GM23338 (cell line): ENCODE measurements around the gene TMEM138. TPM values are rescaled to one million over a fixed set of nuclear protein-coding genes. Genes with fewer than 3 reads are reported as not detected.
A peak's percentile ranks its signal among the peaks of the same experiment; 100 is the strongest.

ENCODE experiments used
- ATAC-seq: fragments of 200-7000 bp; cut with Tn5 transposase; 3 replicates; pipeline ENCODE4 v1.9.1; 2020
- DNase-seq: peaks from one replicate; pipeline ENCODE4 v3.0.0-alpha.2; 2015; ENCODE audit warnings: low spot score
- H2AFZ ChIP-seq: fragments of 200-600 bp; sonication (generic); 2 replicates; pipeline ENCODE4 v1.8.0; 2016; ENCODE audit warnings: antibody characterized with exemption, mild to moderate bottlenecking, moderate library complexity
- H3F3A ChIP-seq: fragments of 200-600 bp; sonication (generic); replicated peaks from 2 replicates; pipeline ENCODE4 v1.8.0; 2017; ENCODE audit warnings: antibody characterized with exemption, mixed run types, low read depth
- H3K27ac ChIP-seq: fragments of 200-600 bp; sonication (generic); 2 replicates; pipeline ENCODE4 v1.6.1; 2016; ENCODE audit warnings: low read depth
- H3K27me3 ChIP-seq: fragments of 200-600 bp; sonication (generic); 2 replicates; pipeline ENCODE4 v1.8.0; 2016; ENCODE audit warnings: mild to moderate bottlenecking, mixed run types, moderate library complexity; ENCODE audit not compliant: insufficient read depth
- H3K36me3 ChIP-seq: fragments of 200-600 bp; sonication (generic); 2 replicates; pipeline ENCODE4 v1.8.0; 2016; ENCODE audit warnings: mild to moderate bottlenecking; ENCODE audit not compliant: insufficient read depth
- H3K4me1 ChIP-seq: fragments of 200-600 bp; sonication (generic); 2 replicates; pipeline ENCODE4 v1.8.0; 2016; ENCODE audit warnings: mild to moderate bottlenecking, moderate library complexity; ENCODE audit not compliant: insufficient read depth
- H3K4me2 ChIP-seq: fragments of 200-600 bp; sonication (generic); 2 replicates; pipeline ENCODE4 v1.7.1; 2017; ENCODE audit warnings: mixed run types
- H3K4me3 ChIP-seq: fragments of 200-600 bp; sonication (generic); 2 replicates; pipeline ENCODE4 v1.6.1; 2016; ENCODE audit warnings: mixed run types
- H3K79me2 ChIP-seq: fragments of 200-600 bp; sonication (generic); replicated peaks from 2 replicates; pipeline ENCODE4 v1.8.0; 2017; ENCODE audit warnings: mild to moderate bottlenecking; ENCODE audit not compliant: insufficient read depth
- H3K9me2 ChIP-seq: fragments of 200-600 bp; sonication (generic); 2 replicates; pipeline ENCODE4 v1.8.0; 2017; ENCODE audit not compliant: insufficient read depth
- H4K20me1 ChIP-seq: fragments of 200-600 bp; sonication (generic); replicated peaks from 2 replicates; pipeline ENCODE4 v1.8.0; 2017; ENCODE audit warnings: mild to moderate bottlenecking; ENCODE audit not compliant: insufficient read depth
- H3K27ac Mint-ChIP-seq: 2 replicates; pipeline ENCODE4 v1.8.0; 2020; ENCODE audit warnings: inconsistent platforms, mild to moderate bottlenecking, moderate library complexity, mixed read lengths
- H3K27me3 Mint-ChIP-seq: 3 replicates; pipeline ENCODE4 v1.8.0; 2022; ENCODE audit warnings: low read depth, mild to moderate bottlenecking, moderate library complexity, mixed read lengths, inconsistent platforms; ENCODE audit not compliant: insufficient read depth, poor library complexity
- H3K36me3 Mint-ChIP-seq: 3 replicates; pipeline ENCODE4 v1.8.0; 2021; ENCODE audit warnings: low read depth, mild to moderate bottlenecking, inconsistent platforms, moderate library complexity, mixed read lengths
- H3K4me1 Mint-ChIP-seq: 3 replicates; pipeline ENCODE4 v1.8.0; 2020; ENCODE audit warnings: mild to moderate bottlenecking, inconsistent platforms, mixed read lengths
- H3K4me3 Mint-ChIP-seq: 3 replicates; pipeline ENCODE4 v1.8.0; 2021; ENCODE audit warnings: moderate library complexity, mild to moderate bottlenecking, inconsistent platforms, mixed read lengths
- H3K9me3 Mint-ChIP-seq: 3 replicates; pipeline ENCODE4 v1.8.0; 2020; ENCODE audit warnings: moderate library complexity, mild to moderate bottlenecking, inconsistent platforms, mixed read lengths
- CTCF ChIP-seq, 2 experiments: fragments of 200-600 bp in 1 of 2; sonication (generic) in 1 of 2; conservative IDR thresholded peaks; 2 replicates each; pipeline versions ENCODE4 v1.5.1 to v1.6.1; 2016 to 2017; ENCODE audit warnings: antibody characterized with exemption in 2 of 2, low read depth in 2 of 2, mild to moderate bottlenecking in 2 of 2, moderate library complexity in 1 of 2
- ETS1 ChIP-seq: IDR thresholded peaks from 2 replicates; pipeline ENCODE4 v1.6.1; 2016; ENCODE audit warnings: antibody characterized with exemption
- EZH2 ChIP-seq: fragments of 200-600 bp; sonication (generic); IDR thresholded peaks from one replicate; pipeline ENCODE4 v1.8.0; 2017; ENCODE audit warnings: antibody characterized with exemption, mild to moderate bottlenecking, low read depth; ENCODE audit not compliant: unreplicated experiment
- EZH2phosphoT487 ChIP-seq: fragments of 200-600 bp; sonication (generic); IDR thresholded peaks from one replicate; pipeline ENCODE4 v1.8.1; 2018; ENCODE audit warnings: antibody characterized with exemption; ENCODE audit not compliant: unreplicated experiment
- JUNB ChIP-seq: IDR thresholded peaks from one replicate; pipeline ENCODE4 v1.6.1; 2016; ENCODE audit warnings: antibody characterized with exemption; ENCODE audit not compliant: unreplicated experiment
- NANOG ChIP-seq: IDR thresholded peaks from 2 replicates; pipeline ENCODE4 v1.6.1; 2016; ENCODE audit warnings: antibody characterized with exemption, borderline replicate concordance
- POLR2AphosphoS5 ChIP-seq: IDR thresholded peaks from 2 replicates; pipeline ENCODE4 v1.6.1; 2016; ENCODE audit warnings: antibody characterized with exemption, low read depth
- REST ChIP-seq: IDR thresholded peaks from one replicate; pipeline ENCODE4 v1.6.1; 2018; ENCODE audit warnings: antibody characterized with exemption; ENCODE audit not compliant: unreplicated experiment
- STAT1 ChIP-seq: IDR thresholded peaks from one replicate; pipeline ENCODE4 v1.6.1; 2016; ENCODE audit warnings: antibody characterized with exemption; ENCODE audit not compliant: unreplicated experiment
- ZNF114 ChIP-seq: fragments of 250-450 bp; sonication (Bioruptor Pico); IDR thresholded peaks from 2 replicates; pipeline ENCODE4 v1.5.0; 2020; ENCODE audit warnings: mild to moderate bottlenecking, moderate library complexity
- ZNF331 ChIP-seq: fragments of 250-450 bp; sonication (Bioruptor Pico); IDR thresholded peaks from 2 replicates; pipeline ENCODE4 v1.5.0; 2020; ENCODE audit warnings: low read depth, mild to moderate bottlenecking, moderate library complexity
- polyA plus RNA-seq: library from polyadenylated mRNA; unstranded; fragments of >200 nt; fragmentation: Nextera tagmentation; extraction: Ambion mirVana; gene quantifications from 2 replicates; pipeline ENCODE4 v1.2.1, GENCODE V29; 2016
- total RNA-seq: library from RNA; depleted of rRNA; stranded (reverse); fragments of >200 nt; shearing (Covaris generic); gene quantifications from 2 replicates; pipeline ENCODE4 v1.2.3, GENCODE V29; 2014

TMEM138 gene
- total and polyA plus RNA-seq, 2 experiments from 2014 or later = 30.2 to 32.1 TPM

GRCh38 chr11:61328351-61328750, 33.8 kb upstream of the TMEM138 start (continued):
- TF ChIP-seq REST = no peak
- no peak for TF ChIP-seq STAT1
- no peak for TF ChIP-seq JUNB
- TF ChIP-seq EZH2phosphoT487 = no peak
- TF ChIP-seq ETS1 = no peak
- no peak for TF ChIP-seq ZNF331 (CRISPR knock-in tag)

GRCh38 chr11:61329871-61330270, 32.3 kb upstream of the TMEM138 start:
- Mint-ChIP-seq H3K9me3 (no peaks in the 10 kb centered on the region), H3K4me1 (peaks cover 27% of the 10 kb centered on the region), H3K4me3 (no peak overlapping the region; the same call in 2 of the 3 replicates), H3K27me3 (peaks cover 17% of the 10 kb centered on the region), H3K27ac (no peak overlapping the region), H3K36me3 (peaks cover 56% of the 10 kb centered on the region)
- no peak for ATAC-seq
- Histone ChIP-seq H3K27me3 (no peaks in the 10 kb centered on the region), H3K79me2 (peaks cover 77% of the 10 kb centered on the region), H3K4me3 (no peak overlapping the region), H3K4me2 (no peak overlapping the region), H3K36me3 (peaks cover 47% of the 10 kb centered on the region), H2AFZ (no peak overlapping the region), H3K9me2 (no peaks in the 10 kb centered on the region), H3K4me1 (peaks cover 13% of the 10 kb centered on the region), H3F3A (peaks cover 30% of the 10 kb centered on the region), H3K27ac (no peak overlapping the region), H4K20me1 (peaks cover 43% of the 10 kb centered on the region)
- no peak for DNase-seq
- TF ChIP-seq ETS1 (no peak), NANOG (no peak), EZH2phosphoT487 (no peak)

- Histone ChIP-seq H3K4me1 (peaks cover 24% of the 10 kb centered on the region), H3K4me2 (peak overlapping the region; percentile 98), H3K79me2 (peaks cover 62% of the 10 kb centered on the region), H3K36me3 (peaks cover 31% of the 10 kb centered on the region), H2AFZ (no peak overlapping the region), H3K27ac (peak overlapping the region; percentile 95; the same call in 1 of the 2 replicates), H3F3A (peaks cover 42% of the 10 kb centered on the region), H3K9me2 (no peaks in the 10 kb centered on the region), H3K4me3 (peak overlapping the region; percentile 99), H4K20me1 (peaks cover 33% of the 10 kb centered on the region), H3K27me3 (no peaks in the 10 kb centered on the region)
- H3K4me3 Mint-ChIP-seq = peak overlapping the region; percentile 98
- ATAC-seq (no peak), DNase-seq (no peak)
- peaks cover 41% of the 10 kb centered on the region for H3K36me3 Mint-ChIP-seq
- peaks cover 38% of the 10 kb centered on the region for H3K4me1 Mint-ChIP-seq
- H3K9me3 Mint-ChIP-seq = no peaks in the 10 kb centered on the region
- peaks cover 17% of the 10 kb centered on the region for H3K27me3 Mint-ChIP-seq
- peak overlapping the region; percentile 97; the same call in 1 of the 2 replicates for H3K27ac Mint-ChIP-seq
- TF ChIP-seq ZNF331 (CRISPR knock-in tag) = no peak
- no peak for TF ChIP-seq ZNF114 (CRISPR knock-in tag)
- no peak for TF ChIP-seq CTCF (conservative IDR thresholded peaks at IDR 0.05; ENCODE audit: low read depth in 2 of 2)
- TF ChIP-seq STAT1 = no peak
- TF ChIP-seq POLR2AphosphoS5 = no peak
- TF ChIP-seq REST = no peak
- TF ChIP-seq EZH2 = no peak
Observed at GRCh38 chr11:61331651-61332050, 30.5 kb upstream of the TMEM138 start.
